Diencephalon (tissue), 1 donor: ENCODE data around the gene MAPK1IP1L. TPM values are rescaled to one million over a fixed set of nuclear protein-coding genes. Genes with fewer than 3 reads are reported as not detected.

Source experiments
- total RNA-seq: library from RNA; depleted of rRNA; stranded (reverse); fragments of >200 nt; gene quantifications from one replicate; pipeline ENCODE4 v1.2.3, GENCODE V29; 2014

The MAPK1IP1L gene
- 32.8 TPM for total RNA-seq

DNA sequence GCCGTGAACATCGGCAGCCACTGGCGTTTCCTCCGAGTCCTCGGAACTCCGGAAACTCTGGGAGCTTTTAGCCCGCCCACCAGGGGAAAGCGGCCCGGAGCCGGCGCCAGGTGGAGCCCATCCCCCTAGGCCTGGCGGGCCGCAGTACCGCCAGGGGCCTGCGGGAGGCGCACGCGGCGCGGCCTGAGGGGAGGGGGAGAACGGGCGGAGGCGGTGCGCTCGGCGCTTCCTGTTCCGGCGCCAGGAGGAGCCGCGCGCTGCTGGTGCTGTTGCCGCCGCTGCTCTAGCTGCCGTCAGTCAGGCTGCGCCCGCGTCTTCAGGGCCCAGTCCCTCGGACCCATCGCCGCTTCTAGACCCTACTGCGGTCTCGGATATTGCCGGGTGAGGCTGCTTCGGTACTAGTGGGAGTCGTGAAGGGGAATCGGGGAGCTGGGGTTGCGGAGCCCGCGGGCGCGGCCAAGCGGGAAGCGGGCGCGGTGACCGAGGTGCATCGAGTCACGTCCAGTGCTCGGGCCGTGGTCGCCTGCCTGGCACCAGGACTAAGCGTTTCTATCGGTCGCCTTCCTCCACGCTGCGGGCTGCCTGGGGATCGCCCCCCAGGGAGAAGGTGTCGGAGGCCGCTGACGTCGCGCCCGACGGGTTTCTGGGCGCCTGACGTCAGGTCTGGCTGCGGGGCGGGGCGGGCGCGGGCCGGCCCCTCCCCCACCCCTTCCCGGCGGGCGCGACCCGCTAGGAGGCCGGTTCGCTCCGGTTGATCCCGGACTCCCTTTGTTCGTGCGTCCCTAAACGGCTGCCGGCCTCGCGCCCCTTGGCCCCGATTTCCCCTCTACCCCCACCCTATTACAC lies at the start of gene MAPK1IP1L:
Gene MAPK1IP1L, plus strand, starts transcription at position 225 of the 846 bp plus-strand sequence. CDS start 10,037 bp downstream, outside the sequence.

DNA sequence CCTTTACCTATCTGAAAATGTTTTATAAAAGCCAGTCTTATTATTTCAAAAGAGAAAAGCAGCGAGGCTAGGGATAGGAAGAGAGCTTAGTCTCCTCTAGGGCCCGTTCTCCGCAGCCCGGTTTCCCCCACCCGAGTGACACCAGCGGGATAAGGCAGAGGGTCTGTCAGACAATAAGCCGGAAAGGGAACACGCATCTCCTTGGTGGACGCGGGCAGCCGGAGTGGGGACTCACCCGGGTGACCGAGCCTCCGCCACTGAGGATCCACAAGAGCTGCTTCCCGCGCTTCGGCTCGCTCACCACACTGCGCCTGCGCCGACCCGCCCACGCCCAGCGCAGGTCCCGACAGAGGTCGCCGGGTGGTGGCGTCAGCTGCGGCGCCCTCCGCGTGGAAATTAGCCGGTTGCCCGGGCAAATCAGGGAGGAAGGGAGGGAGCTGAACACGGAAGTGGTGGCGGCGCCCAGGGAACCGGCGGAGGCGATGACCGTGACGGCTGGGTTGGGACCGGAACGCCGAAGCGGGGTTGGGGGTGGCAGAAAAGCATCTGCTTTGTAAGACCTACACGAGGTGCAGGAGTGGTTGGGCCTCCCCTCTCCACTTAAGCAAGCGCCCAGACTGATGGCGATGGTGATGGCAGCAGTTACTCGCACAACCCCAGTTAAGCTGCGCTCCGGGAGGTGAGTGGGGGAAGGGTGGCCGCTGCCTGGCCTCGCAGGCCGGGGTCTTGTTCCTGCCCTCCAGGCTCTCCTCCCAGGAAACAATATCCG lies 24.5 kb upstream of the MAPK1IP1L start, which contains the start of the genes SOCS4 and WDHD1:
Gene SOCS4, plus strand, starts transcription at position 444 of the 769 bp plus-strand sequence. CDS start 15,806 bp downstream, outside the sequence.
Gene WDHD1, minus strand, starts transcription at position 307 of the 769 bp plus-strand sequence. CDS start 312 bp downstream, outside the sequence.

Other genes with a start within 250 kb of the MAPK1IP1L start
- 6.2 TPM for gene GCH1, start 148.8 kb upstream of the MAPK1IP1L start, total RNA-seq
- gene WDHD1, start 24.5 kb upstream of the MAPK1IP1L start, total RNA-seq: 10.8 TPM
- gene SOCS4, start 24.4 kb upstream of the MAPK1IP1L start, total RNA-seq: 52.4 TPM
- 12.2 TPM for gene LGALS3, start 77.6 kb downstream of the MAPK1IP1L start, total RNA-seq
- gene DLGAP5, start 139.9 kb downstream of the MAPK1IP1L start, total RNA-seq: 8.8 TPM
- gene FBXO34, start 219.8 kb downstream of the MAPK1IP1L start, total RNA-seq: 47.3 TPM